ENCODE data around the gene SLC35E2B. TPM values are rescaled to one million over a fixed set of nuclear protein-coding genes. Genes with fewer than 3 reads are reported as not detected.
A peak's percentile ranks its signal among the peaks of the same experiment; 100 is the strongest.

The SLC35E2B gene
- total RNA-seq, 3 donors from 2014 or later, result 32.4 to 75.2 (median 73.8) TPM

DNA sequence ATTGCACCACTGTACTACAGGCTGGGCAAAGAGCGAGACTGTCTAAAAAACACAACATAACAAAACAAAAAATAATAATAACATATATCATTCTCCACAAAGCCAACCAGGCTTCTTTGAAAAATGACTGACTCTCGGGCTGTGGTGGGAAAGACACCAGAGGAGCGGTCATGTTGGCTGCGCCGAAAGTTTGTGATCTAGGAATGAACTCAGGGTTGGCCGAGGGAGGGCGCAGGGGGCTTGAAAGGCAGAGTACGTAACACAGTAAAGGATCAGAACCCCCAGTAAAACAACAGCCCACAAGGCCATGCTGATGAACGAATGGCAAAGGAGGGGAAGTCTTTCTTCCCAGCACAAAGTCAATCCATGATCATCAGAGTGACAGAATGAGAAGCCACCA lies 4.7 kb downstream of the SLC35E2B start:
- TF ChIP-seq, protein P1, sequence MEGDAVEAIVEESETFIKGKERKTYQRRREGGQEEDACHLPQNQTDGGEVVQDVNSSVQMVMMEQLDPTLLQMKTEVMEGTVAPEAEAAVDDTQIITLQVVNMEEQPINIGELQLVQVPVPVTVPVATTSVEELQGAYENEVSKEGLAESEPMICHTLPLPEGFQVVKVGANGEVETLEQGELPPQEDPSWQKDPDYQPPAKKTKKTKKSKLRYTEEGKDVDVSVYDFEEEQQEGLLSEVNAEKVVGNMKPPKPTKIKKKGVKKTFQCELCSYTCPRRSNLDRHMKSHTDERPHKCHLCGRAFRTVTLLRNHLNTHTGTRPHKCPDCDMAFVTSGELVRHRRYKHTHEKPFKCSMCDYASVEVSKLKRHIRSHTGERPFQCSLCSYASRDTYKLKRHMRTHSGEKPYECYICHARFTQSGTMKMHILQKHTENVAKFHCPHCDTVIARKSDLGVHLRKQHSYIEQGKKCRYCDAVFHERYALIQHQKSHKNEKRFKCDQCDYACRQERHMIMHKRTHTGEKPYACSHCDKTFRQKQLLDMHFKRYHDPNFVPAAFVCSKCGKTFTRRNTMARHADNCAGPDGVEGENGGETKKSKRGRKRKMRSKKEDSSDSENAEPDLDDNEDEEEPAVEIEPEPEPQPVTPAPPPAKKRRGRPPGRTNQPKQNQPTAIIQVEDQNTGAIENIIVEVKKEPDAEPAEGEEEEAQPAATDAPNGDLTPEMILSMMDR (IDR thresholded peaks at IDR 0.05), result no peak
- Histone ChIP-seq H3K9me3 (no peaks in the 10 kb centered on the region), H3K4me1 (ENCODE audit: low read depth) (no peaks in the 10 kb centered on the region), H3K4me3 (no peak overlapping the region), H3K36me3 (ENCODE audit: low read depth) (no peaks in the 10 kb centered on the region)
- intact Hi-C loops (cut with DNase I, micrococcal nuclease), result no loop called here
- ATAC-seq, result no peak
- peak in 2 of 3 donors; percentile 10 to 24 for DNase-seq

DNA sequence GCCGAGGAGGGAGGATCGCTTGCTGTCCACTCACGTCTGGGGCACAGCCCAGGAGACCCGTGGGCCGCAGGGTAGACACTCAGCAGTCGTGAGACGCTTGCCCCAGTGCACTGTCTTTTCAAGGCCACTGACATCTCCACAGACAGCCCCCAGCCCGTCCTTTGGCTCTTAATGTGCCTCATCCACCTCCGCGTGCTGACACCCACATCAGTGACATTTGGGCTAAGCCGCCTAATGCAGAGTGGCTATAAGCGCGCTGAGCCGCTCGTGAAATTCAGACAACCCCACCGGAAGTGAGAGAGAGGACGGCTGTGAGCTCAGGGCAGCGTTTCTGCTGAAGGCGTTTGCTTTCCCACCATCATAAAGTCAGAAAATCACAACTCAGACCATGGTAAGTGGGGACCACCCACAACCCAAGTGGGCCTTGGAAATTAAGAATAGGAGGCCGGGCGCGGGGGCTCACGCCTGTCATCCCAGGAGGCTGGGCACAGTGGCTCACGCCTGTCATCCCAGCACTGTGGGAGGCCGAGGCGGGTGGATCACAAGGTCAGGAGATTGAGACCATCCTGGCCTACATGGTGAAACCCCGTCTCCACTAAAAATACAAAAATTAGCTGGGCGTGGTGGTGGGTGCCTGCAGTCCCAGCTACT lies 8.4 kb downstream of the SLC35E2B start:
- peak in 1 of 3 donors; percentile 46 for DNase-seq
- peaks cover 9% of the 10 kb centered on the region for H3K4me1 ChIP-seq (ENCODE audit: low read depth)
- TF ChIP-seq, protein P1 (IDR thresholded peaks at IDR 0.05), result no peak
- intact Hi-C loops (cut with DNase I, micrococcal nuclease), result no loop called here
- no peaks in the 10 kb centered on the region for H3K36me3 ChIP-seq (ENCODE audit: low read depth)
- no peaks in the 10 kb centered on the region for H3K9me3 ChIP-seq
- ATAC-seq, result no peak
- H3K4me3 ChIP-seq, result no peak overlapping the region

DNA sequence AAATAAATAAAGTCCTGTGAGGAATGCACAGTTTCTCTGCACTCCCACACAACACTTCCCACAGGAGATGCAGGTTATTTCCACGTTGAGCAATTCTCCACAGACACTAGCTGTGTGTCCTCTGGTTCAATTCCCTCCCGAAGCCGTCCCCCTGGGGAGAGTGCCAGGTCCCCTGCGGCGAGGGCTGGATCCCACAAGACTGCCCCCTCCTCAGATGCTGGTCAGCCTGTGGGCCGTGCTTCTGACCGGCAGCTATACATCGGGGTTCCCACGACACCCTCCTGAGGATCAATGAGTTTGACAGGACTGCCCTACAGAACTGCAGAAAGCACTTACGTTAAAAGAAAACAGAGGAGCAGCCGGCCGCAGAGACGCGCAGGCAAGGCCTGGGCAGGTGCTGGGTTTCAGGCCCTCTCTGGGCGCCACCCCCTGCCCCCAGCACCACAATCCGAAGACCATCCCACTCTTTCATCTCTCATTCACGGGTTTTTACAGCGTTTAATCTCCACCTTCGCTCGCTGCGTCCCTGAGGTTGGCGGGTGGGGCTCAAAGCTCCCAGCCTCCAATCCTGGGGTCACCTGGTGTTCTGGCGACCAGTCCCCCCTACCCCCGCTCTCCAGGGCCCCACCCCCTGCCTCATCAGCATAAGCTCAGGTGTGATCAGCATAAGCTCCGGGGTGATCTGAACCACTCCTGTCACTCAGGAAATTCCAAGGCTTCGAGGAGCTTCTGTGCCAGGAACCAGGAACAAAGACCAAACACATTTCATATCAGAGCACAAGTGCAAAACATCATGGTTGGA lies 9.3 kb downstream of the SLC35E2B start:
- no peak for ATAC-seq
- intact Hi-C loops (cut with DNase I, micrococcal nuclease), result no loop called here
- TF ChIP-seq, protein P1 (IDR thresholded peaks at IDR 0.05), result no peak
- no peaks in the 10 kb centered on the region for H3K36me3 ChIP-seq (ENCODE audit: low read depth)
- H3K4me3 ChIP-seq, result no peak overlapping the region
- peak in 1 of 3 donors; percentile 33 for DNase-seq
- peaks cover 16% of the 10 kb centered on the region for H3K4me1 ChIP-seq (ENCODE audit: low read depth)
- H3K9me3 ChIP-seq, result no peaks in the 10 kb centered on the region

DNA sequence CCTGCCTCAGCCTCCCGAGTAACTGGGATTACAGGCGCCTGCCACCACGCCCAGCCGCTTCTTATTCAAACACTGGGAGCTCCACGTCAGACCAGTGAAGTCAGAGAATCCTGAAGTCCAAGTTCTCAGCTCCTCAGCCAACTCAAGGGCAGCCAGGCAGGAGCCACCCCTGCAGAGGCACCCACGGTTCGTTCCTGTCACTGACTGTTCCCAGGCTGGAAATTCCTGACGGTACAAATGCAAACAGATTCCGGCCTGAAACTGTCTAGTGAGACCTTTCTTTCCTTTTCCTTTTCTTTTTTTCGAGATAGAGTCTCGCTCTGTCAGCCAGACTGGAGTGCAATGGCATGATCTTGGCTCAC lies 11.7 kb downstream of the SLC35E2B start:
- Histone ChIP-seq H3K36me3 (ENCODE audit: low read depth) (no peaks in the 10 kb centered on the region), H3K9me3 (no peaks in the 10 kb centered on the region), H3K4me3 (no peak overlapping the region), H3K4me1 (ENCODE audit: low read depth) (peaks cover 23% of the 10 kb centered on the region)
- intact Hi-C loops (cut with DNase I, micrococcal nuclease), result no loop called here
- ATAC-seq (peak; percentile 12), DNase-seq (peak in 1 of 3 donors; percentile 48)
- TF ChIP-seq, protein P1 (IDR thresholded peaks at IDR 0.05), result no peak

DNA sequence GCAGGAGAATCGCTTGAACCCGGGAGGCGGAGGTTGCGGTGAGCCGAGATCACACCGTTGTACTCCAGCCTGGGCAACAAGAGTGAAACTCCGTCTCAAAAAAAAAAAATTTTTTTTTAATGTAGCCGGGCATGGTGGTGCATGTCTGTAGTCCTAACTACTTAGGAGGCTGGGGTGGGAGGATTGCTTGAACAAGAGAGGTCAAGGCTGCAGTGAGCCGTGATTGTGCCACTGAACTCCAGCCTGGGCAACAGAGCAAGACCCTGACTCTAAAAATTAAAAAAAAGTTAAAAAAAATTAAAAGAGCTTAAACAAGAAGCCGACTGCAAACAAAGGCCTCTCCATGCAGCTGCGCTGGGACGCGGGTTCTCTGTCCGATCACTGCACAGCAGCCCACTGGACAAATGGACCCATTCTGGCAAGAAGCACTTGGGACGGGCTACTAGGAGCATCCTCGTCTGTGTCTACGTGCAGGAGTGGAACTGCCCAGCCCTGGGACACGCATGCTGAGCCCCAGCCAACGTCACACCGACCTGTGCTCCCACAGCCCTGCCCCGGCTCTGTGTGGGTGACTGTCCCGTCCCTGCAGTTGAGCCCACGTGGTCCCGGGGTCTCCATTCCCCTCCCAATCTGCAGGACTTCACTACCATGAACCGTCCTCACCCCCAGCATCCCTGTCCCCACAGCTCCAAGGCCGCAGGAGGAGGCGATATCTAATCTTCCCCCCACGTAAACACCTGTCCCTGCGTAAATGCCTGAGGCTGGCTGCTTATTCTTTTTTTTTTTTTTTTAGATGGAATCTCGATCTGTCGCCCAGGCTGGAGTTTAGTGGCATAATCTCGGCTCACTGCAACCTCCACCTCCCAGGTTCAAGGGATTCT lies 12.3 kb downstream of the SLC35E2B start:
- TF ChIP-seq, protein P1 (IDR thresholded peaks at IDR 0.05), result no peak
- Histone ChIP-seq H3K4me3 (no peak overlapping the region), H3K9me3 (no peaks in the 10 kb centered on the region), H3K4me1 (ENCODE audit: low read depth) (peaks cover 23% of the 10 kb centered on the region), H3K36me3 (ENCODE audit: low read depth) (no peaks in the 10 kb centered on the region)
- ATAC-seq (no peak), DNase-seq (peak in 1 of 3 donors; percentile 52)
- intact Hi-C loops (cut with DNase I, micrococcal nuclease), result no loop called here

Data from mucosa of descending colon (tissue), 3 donors.